Measurements from ENCODE around the gene MMAB.

DNA sequence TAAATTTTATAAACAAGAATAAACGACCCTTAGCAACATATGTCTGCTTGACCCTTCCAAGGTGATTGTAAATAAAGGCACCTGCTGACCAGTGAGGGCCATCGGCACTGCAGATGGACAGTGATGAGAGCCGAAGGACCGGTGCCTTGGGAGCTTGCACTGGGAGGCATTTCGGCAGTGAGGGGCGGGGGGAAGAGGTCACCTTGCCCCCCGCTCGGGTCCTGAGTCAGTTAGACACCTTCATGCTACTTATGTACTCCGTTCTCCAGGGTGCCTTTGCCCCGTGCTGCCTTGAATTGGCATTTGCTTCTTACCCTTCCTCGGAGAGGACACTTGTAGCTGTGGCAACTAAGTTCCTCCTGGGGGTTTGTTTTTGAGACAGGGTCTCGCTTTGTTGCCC is 23.0 kb downstream of the MMAB start:
- TF ChIP-seq, protein P1, sequence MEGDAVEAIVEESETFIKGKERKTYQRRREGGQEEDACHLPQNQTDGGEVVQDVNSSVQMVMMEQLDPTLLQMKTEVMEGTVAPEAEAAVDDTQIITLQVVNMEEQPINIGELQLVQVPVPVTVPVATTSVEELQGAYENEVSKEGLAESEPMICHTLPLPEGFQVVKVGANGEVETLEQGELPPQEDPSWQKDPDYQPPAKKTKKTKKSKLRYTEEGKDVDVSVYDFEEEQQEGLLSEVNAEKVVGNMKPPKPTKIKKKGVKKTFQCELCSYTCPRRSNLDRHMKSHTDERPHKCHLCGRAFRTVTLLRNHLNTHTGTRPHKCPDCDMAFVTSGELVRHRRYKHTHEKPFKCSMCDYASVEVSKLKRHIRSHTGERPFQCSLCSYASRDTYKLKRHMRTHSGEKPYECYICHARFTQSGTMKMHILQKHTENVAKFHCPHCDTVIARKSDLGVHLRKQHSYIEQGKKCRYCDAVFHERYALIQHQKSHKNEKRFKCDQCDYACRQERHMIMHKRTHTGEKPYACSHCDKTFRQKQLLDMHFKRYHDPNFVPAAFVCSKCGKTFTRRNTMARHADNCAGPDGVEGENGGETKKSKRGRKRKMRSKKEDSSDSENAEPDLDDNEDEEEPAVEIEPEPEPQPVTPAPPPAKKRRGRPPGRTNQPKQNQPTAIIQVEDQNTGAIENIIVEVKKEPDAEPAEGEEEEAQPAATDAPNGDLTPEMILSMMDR (IDR thresholded peaks at IDR 0.05): no peak
- TF ChIP-seq POLR2AphosphoS5 (IDR thresholded peaks at IDR 0.05) (no peak), POLR2A (IDR thresholded peaks at IDR 0.05) (no peak), EP300 (IDR thresholded peaks at IDR 0.05) (no peak)
